HG03354 (cell line): ENCODE data around the gene NUCKS1.

Source experiments
- ATAC-seq: cut with Tn5 transposase; IDR thresholded peaks from one replicate; pipeline ENCODE4 v1.9.1; 2021; ENCODE audit warnings: mild to moderate bottlenecking; ENCODE audit not compliant: unreplicated experiment, poor library complexity, severe bottlenecking

The NUCKS1 gene

GRCh38 chr1:205709059-205709398 is 41.0 kb downstream of the NUCKS1 start:
- no peak for ATAC-seq

GRCh38 chr1:205706601-205707502 is 43.1 kb downstream of the NUCKS1 start:
- ATAC-seq, result no peak

GRCh38 chr1:205704903-205705302 is 45.1 kb downstream of the NUCKS1 start:
- ATAC-seq, result no peak

GRCh38 chr1:205703072-205703471 is 46.9 kb downstream of the NUCKS1 start:
- no peak for ATAC-seq

GRCh38 chr1:205701891-205702290 is 48.1 kb downstream of the NUCKS1 start:
- ATAC-seq, result no peak

- no peak for ATAC-seq
Observed at GRCh38 chr1:205701420-205701819, 48.6 kb downstream of the NUCKS1 start.

GRCh38 chr1:205700865-205701401 is 49.0 kb downstream of the NUCKS1 start:
- ATAC-seq, result no peak

- no peak for ATAC-seq
Observed at GRCh38 chr1:205699416-205699815, 50.6 kb downstream of the NUCKS1 start.

GRCh38 chr1:205698921-205699320 is 51.1 kb downstream of the NUCKS1 start:
- ATAC-seq, result no peak

GRCh38 chr1:205693421-205693991 is 56.5 kb downstream of the NUCKS1 start:
- no peak for ATAC-seq

GRCh38 chr1:205692423-205692822 is 57.6 kb downstream of the NUCKS1 start:
- no peak for ATAC-seq

GRCh38 chr1:205690122-205690756 is 59.7 kb downstream of the NUCKS1 start:
- ATAC-seq, result no peak

GRCh38 chr1:205689479-205689878 is 60.5 kb downstream of the NUCKS1 start:
- no peak for ATAC-seq

GRCh38 chr1:205688171-205689080 is 61.6 kb downstream of the NUCKS1 start:
- no peak for ATAC-seq

- no peak for ATAC-seq
Observed at GRCh38 chr1:205687242-205687641, 62.7 kb downstream of the NUCKS1 start.

GRCh38 chr1:205681364-205681763 is 68.6 kb downstream of the NUCKS1 start:
- no peak for ATAC-seq

GRCh38 chr1:205680073-205680851 is 69.7 kb downstream of the NUCKS1 start, which contains the start of gene SLC45A3:
Gene SLC45A3 (minus strand): TSS chr1:205680509. CDS start chr1:205664656, 15,853 bp downstream.
- no peak for ATAC-seq

- no peak for ATAC-seq
Observed at GRCh38 chr1:205678286-205679111, 71.5 kb downstream of the NUCKS1 start.
